DND-41 (cell line): ENCODE measurements around the gene AP1G1.

Experiments used
- ATAC-seq: fragments of 200-7000 bp; cut with Tn5 transposase; 3 replicates; pipeline ENCODE4 v1.9.1; 2021; ENCODE audit warnings: low read depth; ENCODE audit not compliant: insufficient read depth
- DNase-seq: peaks from one replicate; pipeline ENCODE4 v3.0.0-alpha.2; 2020
- H2AFZ ChIP-seq: 2 replicates; pipeline ENCODE4 v1.6.0; 2012; ENCODE audit warnings: low read depth, low read length
- H3K27ac ChIP-seq: 2 replicates; pipeline ENCODE4 v1.5.1; 2012; ENCODE audit warnings: low read length, inconsistent platforms
- H3K27me3 ChIP-seq: fragments of 200-600 bp; sonication (generic); 2 replicates; pipeline ENCODE4 v1.6.0; 2012; ENCODE audit warnings: low read length, mild to moderate bottlenecking, inconsistent platforms; ENCODE audit not compliant: insufficient read depth, poor library complexity
- H3K36me3 ChIP-seq: 2 replicates; pipeline ENCODE4 v1.5.1; 2012; ENCODE audit warnings: low read length, inconsistent platforms; ENCODE audit not compliant: insufficient read depth
- H3K4me1 ChIP-seq: 2 replicates; pipeline ENCODE4 v1.5.1; 2012; ENCODE audit warnings: mild to moderate bottlenecking, low read length; ENCODE audit not compliant: insufficient read depth
- H3K4me2 ChIP-seq: 2 replicates; pipeline ENCODE4 v1.6.0; 2012; ENCODE audit warnings: mild to moderate bottlenecking, moderate library complexity, low read length, inconsistent platforms; ENCODE audit not compliant: insufficient read depth
- H3K4me3 ChIP-seq, 2 experiments: fragments of 200-600 bp in 1 of 2; shearing (Covaris generic) in 1 of 2; 2 replicates each; pipeline ENCODE4 v1.5.1; 2012 to 2016; ENCODE audit warnings: inconsistent platforms in 2 of 2, low read length in 2 of 2, mild to moderate bottlenecking in 2 of 2, low read depth in 1 of 2, moderate library complexity in 1 of 2
- H3K79me2 ChIP-seq: 2 replicates; pipeline ENCODE4 v1.6.0; 2012; ENCODE audit warnings: low read length, inconsistent platforms; ENCODE audit not compliant: insufficient read depth
- H3K9ac ChIP-seq: 2 replicates; pipeline ENCODE4 v1.6.0; 2012; ENCODE audit warnings: low read depth, mild to moderate bottlenecking, inconsistent platforms, low read length, moderate library complexity
- H3K9me3 ChIP-seq: 2 replicates; pipeline ENCODE4 v1.5.1; 2012; ENCODE audit warnings: low read length, moderate library complexity, mild to moderate bottlenecking, inconsistent platforms; ENCODE audit not compliant: insufficient read depth, severe bottlenecking
- H4K20me1 ChIP-seq: 2 replicates; pipeline ENCODE4 v1.6.0; 2012; ENCODE audit warnings: low read length; ENCODE audit not compliant: insufficient read depth
- CTCF ChIP-seq: IDR thresholded peaks from 2 replicates; pipeline ENCODE4 v1.5.1; 2012; ENCODE audit warnings: borderline replicate concordance, low read length, moderate library complexity, mild to moderate bottlenecking; ENCODE audit not compliant: poor library complexity, severe bottlenecking; ENCODE audit errors: extremely low read depth
- EZH2 ChIP-seq: IDR thresholded peaks from 3 replicates; pipeline ENCODE4 v1.6.1; 2012; ENCODE audit warnings: borderline replicate concordance, low read depth, mild to moderate bottlenecking, moderate library complexity, low read length, inconsistent platforms; ENCODE audit not compliant: severe bottlenecking

AP1G1 gene

GRCh38 chr16:71732587-71732986 is 76.0 kb downstream of the AP1G1 start:
- H3K36me3 ChIP-seq: peaks cover 54% of the 10 kb centered on the region
- no peak for TF ChIP-seq EZH2
- no peak for TF ChIP-seq CTCF

GRCh38 chr16:71727551-71728324 is 80.9 kb downstream of the AP1G1 start:
- H4K20me1 ChIP-seq: peaks cover 2% of the 10 kb centered on the region; the same call in 1 of the 2 replicates
- H2AFZ ChIP-seq: no peak overlapping the region
- no peak for TF ChIP-seq CTCF
- no peak for TF ChIP-seq EZH2
- no peaks in the 10 kb centered on the region for H3K79me2 ChIP-seq
- peaks cover 18% of the 10 kb centered on the region for H3K36me3 ChIP-seq
- no peak overlapping the region for H3K4me2 ChIP-seq
- H3K27ac ChIP-seq: no peak overlapping the region
- no peak overlapping the region for H3K4me3 ChIP-seq
- H3K9me3 ChIP-seq: no peaks in the 10 kb centered on the region
- ATAC-seq (no peak), DNase-seq (no peak)
- H3K27me3 ChIP-seq: peaks cover 10% of the 10 kb centered on the region
- no peak overlapping the region for H3K9ac ChIP-seq
- H3K4me1 ChIP-seq: peaks cover 10% of the 10 kb centered on the region

More at GRCh38 chr16:71732587-71732986, 76.0 kb downstream of the AP1G1 start:
- Histone ChIP-seq H3K27ac (no peak overlapping the region), H3K4me3 (no peak overlapping the region), H2AFZ (no peak overlapping the region), H3K4me1 (no peaks in the 10 kb centered on the region), H4K20me1 (no peaks in the 10 kb centered on the region; the same call in 1 of the 2 replicates), H3K9me3 (no peaks in the 10 kb centered on the region), H3K4me2 (no peak overlapping the region), H3K27me3 (no peaks in the 10 kb centered on the region), H3K9ac (no peak overlapping the region), H3K79me2 (no peaks in the 10 kb centered on the region)
- ATAC-seq (no peak), DNase-seq (no peak)

- ATAC-seq: no peak
- H3K4me1 ChIP-seq: peaks cover 19% of the 10 kb centered on the region
- H2AFZ ChIP-seq: no peak overlapping the region
- H3K79me2 ChIP-seq: no peaks in the 10 kb centered on the region
- peaks cover 7% of the 10 kb centered on the region for H3K36me3 ChIP-seq
- DNase-seq: no peak
- TF ChIP-seq EZH2: no peak
- TF ChIP-seq CTCF: no peak
- peaks cover 9% of the 10 kb centered on the region; the same call in 1 of the 2 replicates for H4K20me1 ChIP-seq
- no peak overlapping the region for H3K27ac ChIP-seq
- H3K4me3 ChIP-seq: no peak overlapping the region
- H3K4me2 ChIP-seq: no peak overlapping the region
- peaks cover 10% of the 10 kb centered on the region for H3K27me3 ChIP-seq
- H3K9ac ChIP-seq: no peak overlapping the region
- H3K9me3 ChIP-seq: no peaks in the 10 kb centered on the region
Observed at GRCh38 chr16:71726476-71727315, 81.9 kb downstream of the AP1G1 start.
